Esophagus muscularis mucosa (tissue), 3 donors: ENCODE measurements around the gene NAT9.

Experiments
- CTCF ChIP-seq, 3 experiments: fragments of 200-600 bp in 2 of 3; fragments of 450-650 bp in 1 of 3; sonication (generic) in 2 of 3; IDR thresholded peaks; one replicate each; pipeline ENCODE4 v1.5.1; 2017 to 2019; ENCODE audit warnings: antibody characterized with exemption in 3 of 3, mild to moderate bottlenecking in 2 of 3, moderate library complexity in 1 of 3
- POLR2AphosphoS5 ChIP-seq, 2 donors: sonication (generic); formaldehyde crosslinking; IDR thresholded peaks; one replicate each; pipeline ENCODE4 v1.6.1; 2017; ENCODE audit warnings: antibody characterized with exemption in 2 of 2

GRCh38 chr17:74815067-74815466 lies 38.9 kb upstream of the NAT9 start:
- TF ChIP-seq CTCF (IDR thresholded peaks at IDR 0.05) (no peak), POLR2AphosphoS5 (IDR thresholded peaks at IDR 0.05) (no peak)
